Measurements from ENCODE around the gene ENG. TPM values are rescaled to one million over a fixed set of nuclear protein-coding genes. Genes with fewer than 3 reads are reported as not detected.
A peak's percentile ranks its signal among the peaks of the same experiment; 100 is the strongest.

ENG gene
- total and polyA plus RNA-seq, 11 donors, result 116 to 252 (median 144) TPM

DNA sequence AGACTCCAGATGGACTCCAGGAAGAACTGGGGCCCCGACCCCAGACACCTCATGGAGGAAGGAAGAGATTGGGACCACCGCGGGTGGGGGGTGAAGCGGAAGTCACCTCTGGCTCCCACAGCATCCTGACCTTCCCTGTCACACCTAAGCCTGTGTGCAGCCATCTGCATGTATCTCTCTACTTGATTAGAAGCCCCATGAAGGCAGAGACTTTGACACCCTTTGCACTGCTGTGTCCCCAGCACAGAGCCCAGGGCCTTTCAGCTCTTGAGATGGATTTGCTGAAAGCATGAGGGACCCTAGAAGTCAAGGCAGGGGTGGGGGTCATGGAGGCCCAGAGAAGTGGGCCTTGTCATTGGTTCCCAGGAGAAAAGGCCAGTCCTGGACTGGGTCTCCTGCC lies 2.8 kb upstream of the ENG start:
- H3K9me3 ChIP-seq, result no peaks in the 10 kb centered on the region
- peak overlapping the region; percentile 34 to 98 (median 94) for H3K27ac ChIP-seq
- TF ChIP-seq, protein P1, sequence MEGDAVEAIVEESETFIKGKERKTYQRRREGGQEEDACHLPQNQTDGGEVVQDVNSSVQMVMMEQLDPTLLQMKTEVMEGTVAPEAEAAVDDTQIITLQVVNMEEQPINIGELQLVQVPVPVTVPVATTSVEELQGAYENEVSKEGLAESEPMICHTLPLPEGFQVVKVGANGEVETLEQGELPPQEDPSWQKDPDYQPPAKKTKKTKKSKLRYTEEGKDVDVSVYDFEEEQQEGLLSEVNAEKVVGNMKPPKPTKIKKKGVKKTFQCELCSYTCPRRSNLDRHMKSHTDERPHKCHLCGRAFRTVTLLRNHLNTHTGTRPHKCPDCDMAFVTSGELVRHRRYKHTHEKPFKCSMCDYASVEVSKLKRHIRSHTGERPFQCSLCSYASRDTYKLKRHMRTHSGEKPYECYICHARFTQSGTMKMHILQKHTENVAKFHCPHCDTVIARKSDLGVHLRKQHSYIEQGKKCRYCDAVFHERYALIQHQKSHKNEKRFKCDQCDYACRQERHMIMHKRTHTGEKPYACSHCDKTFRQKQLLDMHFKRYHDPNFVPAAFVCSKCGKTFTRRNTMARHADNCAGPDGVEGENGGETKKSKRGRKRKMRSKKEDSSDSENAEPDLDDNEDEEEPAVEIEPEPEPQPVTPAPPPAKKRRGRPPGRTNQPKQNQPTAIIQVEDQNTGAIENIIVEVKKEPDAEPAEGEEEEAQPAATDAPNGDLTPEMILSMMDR (IDR thresholded peaks at IDR 0.05), result no peak
- no peak for TF ChIP-seq POLR2A (IDR thresholded peaks at IDR 0.05)
- intact Hi-C loops (cut with DNase I), result loop anchor here in 2 of 10 donors (5.0 to 10.0 kb wide), 2 partner anchors 92 to 95 kb away; no protein-coding TSS in a partner anchor
- no peak for ATAC-seq
- peaks cover 29 to 89% (median 74%) of the 10 kb centered on the region in 12 donors for H3K4me1 ChIP-seq
- no peak for DNase-seq
- WGBS, 4 donors, result 32 to 56% (median 51%) methylated on average over 4 of the region's 4 CpGs
- no peaks in the 10 kb centered on the region for H3K27me3 ChIP-seq
- H3K36me3 ChIP-seq, result peaks cover 0 to 7% (median 4%) of the 10 kb centered on the region in 9 donors
- no peak overlapping the region for H3K4me3 ChIP-seq

DNA sequence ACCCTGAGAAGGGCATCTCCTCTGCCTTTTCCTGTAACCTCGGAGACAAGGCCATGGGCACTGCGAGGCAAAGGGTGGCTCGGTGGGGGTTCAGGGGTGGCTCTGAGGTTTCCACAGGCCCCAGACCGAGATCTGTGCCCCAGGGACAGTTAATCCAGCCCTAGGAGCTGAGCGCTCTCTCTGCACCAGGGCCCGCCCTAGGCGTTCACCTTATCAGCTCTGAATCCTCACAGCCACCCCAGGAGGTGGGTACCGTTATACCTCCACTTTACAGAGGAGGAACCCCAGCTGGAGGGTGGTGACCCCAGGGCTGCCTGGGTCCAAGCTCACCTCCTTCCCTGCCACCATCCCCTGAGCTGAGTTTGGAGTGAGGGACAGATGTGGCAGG lies 2.3 kb upstream of the ENG start:
- DNase-seq, result no peak
- Histone ChIP-seq H3K36me3 (peaks cover 0 to 10% (median 7%) of the 10 kb centered on the region in 9 donors), H3K9me3 (no peaks in the 10 kb centered on the region), H3K4me1 (peaks cover 24 to 89% (median 68%) of the 10 kb centered on the region in 12 donors), H3K27me3 (no peaks in the 10 kb centered on the region), H3K27ac (peak overlapping the region; percentile 85 to 98 (median 95)), H3K4me3 (no peak overlapping the region)
- intact Hi-C loops (cut with DNase I), result loop anchor here in 2 of 10 donors (5.0 to 10.0 kb wide), 2 partner anchors 92 to 94 kb away; no protein-coding TSS in a partner anchor
- ATAC-seq, result no peak
- TF ChIP-seq, protein P1 (IDR thresholded peaks at IDR 0.05), result no peak
- no peak for TF ChIP-seq POLR2A (IDR thresholded peaks at IDR 0.05)
- 79 to 88% (median 83%) methylated on average over 8 of the region's 8 CpGs for WGBS, 4 donors

DNA sequence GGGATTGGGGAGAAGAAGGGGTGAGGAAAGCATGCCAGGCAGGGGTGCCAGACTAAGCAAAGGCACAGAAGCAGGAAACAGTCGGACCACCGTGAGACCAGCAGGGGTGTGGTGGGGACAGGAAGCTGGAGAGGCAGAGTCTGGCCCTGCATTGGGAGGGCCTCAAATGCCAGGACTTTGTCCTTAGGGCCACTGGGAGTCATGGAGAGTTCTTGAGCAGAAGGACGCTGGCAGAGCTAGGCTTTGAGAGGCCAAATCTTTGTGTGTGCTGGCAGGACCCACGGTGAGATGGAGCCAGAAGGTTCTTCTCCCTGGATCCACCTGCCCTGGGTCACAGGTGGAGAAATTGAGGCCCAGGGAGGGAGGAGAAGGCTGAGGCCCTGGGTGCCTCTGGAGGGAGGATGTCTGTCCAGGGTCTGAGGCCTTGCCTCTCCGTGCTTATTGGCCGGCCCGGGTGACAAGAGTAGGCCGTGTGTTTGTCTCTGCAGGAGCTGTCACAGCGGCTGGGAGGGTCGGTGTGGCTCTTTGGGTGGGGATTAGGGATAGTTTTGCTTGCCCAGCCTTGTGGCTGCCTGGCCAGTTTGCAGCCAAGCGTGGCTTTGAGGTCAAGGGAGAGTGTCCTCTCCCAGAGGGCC lies 1.8 kb upstream of the ENG start:
- Histone ChIP-seq H3K9me3 (no peaks in the 10 kb centered on the region), H3K4me1 (peaks cover 22 to 87% (median 63%) of the 10 kb centered on the region in 12 donors), H3K36me3 (peaks cover 0 to 15% (median 12%) of the 10 kb centered on the region in 9 donors), H3K27ac (peak overlapping the region; percentile 85 to 98 (median 95)), H3K4me3 (no peak overlapping the region), H3K27me3 (no peaks in the 10 kb centered on the region)
- 49 to 62% (median 57%) methylated on average over 10 to 11 of the region's 11 CpGs for WGBS, 4 donors
- no peak for DNase-seq
- intact Hi-C loops (cut with DNase I), result loop anchor here in 2 of 10 donors (5.0 to 10.0 kb wide), 2 partner anchors 91 to 94 kb away; no protein-coding TSS in a partner anchor
- no peak for ATAC-seq
- TF ChIP-seq, protein P1 (IDR thresholded peaks at IDR 0.05), result no peak
- no peak for TF ChIP-seq POLR2A (IDR thresholded peaks at IDR 0.05)

DNA sequence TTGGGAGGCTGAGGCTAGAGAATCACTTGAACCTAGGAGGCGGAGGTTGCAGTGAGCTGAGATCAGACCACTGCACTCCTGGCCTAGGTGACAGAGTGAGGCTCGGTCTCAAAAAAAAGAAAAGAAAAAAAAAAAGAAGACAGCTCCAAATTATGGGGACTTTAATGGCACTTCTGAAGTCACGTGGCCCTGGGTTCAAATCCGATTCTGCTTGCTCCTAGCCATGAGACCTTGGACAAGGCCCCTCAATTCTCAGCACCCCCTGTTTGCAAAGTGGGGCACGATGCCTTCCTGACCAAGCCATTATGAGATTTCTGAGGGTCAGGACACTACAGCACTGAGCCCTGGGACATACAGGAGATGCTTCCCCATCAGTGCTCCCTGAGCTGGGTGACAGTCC lies 1.1 kb upstream of the ENG start:
- peaks cover 0 to 21% (median 17%) of the 10 kb centered on the region in 9 donors for H3K36me3 ChIP-seq
- no peaks in the 10 kb centered on the region for H3K27me3 ChIP-seq
- ATAC-seq, result no peak
- H3K9me3 ChIP-seq, result no peaks in the 10 kb centered on the region
- intact Hi-C loops (cut with DNase I), result loop anchor here in 2 of 10 donors (5.0 to 10.0 kb wide), 2 partner anchors 91 to 93 kb away; no protein-coding TSS in a partner anchor
- 92 to 95% (median 94%) methylated on average over 5 of the region's 5 CpGs for WGBS, 4 donors
- peak overlapping the region; percentile 85 to 98 (median 95) for H3K27ac ChIP-seq
- H3K4me1 ChIP-seq, result peaks cover 22 to 87% (median 58%) of the 10 kb centered on the region in 12 donors
- TF ChIP-seq, protein P1 (IDR thresholded peaks at IDR 0.05), result no peak
- no peak for TF ChIP-seq POLR2A (IDR thresholded peaks at IDR 0.05)
- DNase-seq, result no peak
- peak overlapping the region in 2 of 12 donors; percentile 92 for H3K4me3 ChIP-seq

Data from heart left ventricle (tissue), 16 donors.